Measurements from ENCODE around the gene SPATS1. TPM values are rescaled to one million over a fixed set of nuclear protein-coding genes. Genes with fewer than 3 reads are reported as not detected.

Gene SPATS1, protein sequence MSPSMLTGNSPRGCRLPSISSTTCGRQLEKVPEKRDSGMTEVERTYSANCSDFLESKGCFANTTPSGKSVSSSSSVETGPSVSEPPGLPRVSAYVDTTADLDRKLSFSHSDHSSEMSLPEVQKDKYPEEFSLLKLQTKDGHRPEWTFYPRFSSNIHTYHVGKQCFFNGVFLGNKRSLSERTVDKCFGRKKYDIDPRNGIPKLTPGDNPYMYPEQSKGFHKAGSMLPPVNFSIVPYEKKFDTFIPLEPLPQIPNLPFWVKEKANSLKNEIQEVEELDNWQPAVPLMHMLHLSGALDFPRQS
- total RNA-seq, result not detected

DNA sequence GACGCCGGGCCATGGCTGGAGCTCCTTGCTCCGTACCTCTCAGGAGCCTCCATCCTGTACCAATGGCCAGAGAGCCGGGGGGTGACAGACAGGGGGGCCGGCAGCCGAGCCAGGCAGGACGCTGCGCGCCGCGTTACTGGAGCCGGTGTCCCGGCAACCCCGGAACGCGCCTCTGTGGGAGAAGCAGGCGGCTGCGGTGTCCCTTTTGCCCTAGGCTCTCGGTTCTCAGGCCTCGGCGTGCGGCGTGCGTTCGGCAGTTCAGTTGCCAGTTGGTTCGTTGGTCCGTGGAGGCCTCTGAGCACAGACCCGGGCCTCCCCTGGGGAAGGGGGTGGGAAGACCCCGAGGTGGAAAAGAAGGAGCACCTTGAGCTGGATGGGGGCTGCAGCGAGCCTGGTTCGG is at the start of gene SPATS1:
Gene SPATS1, plus strand, starts transcription at position 162 of the 400 bp plus-strand sequence. CDS start 446 bp downstream, outside the sequence.
- H3K4me3 Mint-ChIP-seq, result no peak within 1 kb of the TSS
- ChIA-PET POLR2A (no interaction called here), CTCF (interaction anchor here (1.0 to 4.7 kb wide), 3 partner anchors 30 to 75 kb away, joined by 3 to 31 read pairs (median 3); partner anchors contain the start of genes AARS2 and NFKBIE)
- H3K27ac Mint-ChIP-seq, result no peak within 1 kb of the TSS
- H3K4me1 Mint-ChIP-seq (ENCODE audit: low read depth), result peaks cover 2% of the 10 kb centered on the region
- peaks cover 46% of the 10 kb centered on the region for H3K27me3 Mint-ChIP-seq (ENCODE audit: low read depth)
- H3K36me3 Mint-ChIP-seq (ENCODE audit: low read depth), result no peaks in the 10 kb centered on the region
- H3K9me3 Mint-ChIP-seq (ENCODE audit: insufficient read depth), result no peaks in the 10 kb centered on the region
- no peak for ATAC-seq
- DNase-seq, result no peak

DNA sequence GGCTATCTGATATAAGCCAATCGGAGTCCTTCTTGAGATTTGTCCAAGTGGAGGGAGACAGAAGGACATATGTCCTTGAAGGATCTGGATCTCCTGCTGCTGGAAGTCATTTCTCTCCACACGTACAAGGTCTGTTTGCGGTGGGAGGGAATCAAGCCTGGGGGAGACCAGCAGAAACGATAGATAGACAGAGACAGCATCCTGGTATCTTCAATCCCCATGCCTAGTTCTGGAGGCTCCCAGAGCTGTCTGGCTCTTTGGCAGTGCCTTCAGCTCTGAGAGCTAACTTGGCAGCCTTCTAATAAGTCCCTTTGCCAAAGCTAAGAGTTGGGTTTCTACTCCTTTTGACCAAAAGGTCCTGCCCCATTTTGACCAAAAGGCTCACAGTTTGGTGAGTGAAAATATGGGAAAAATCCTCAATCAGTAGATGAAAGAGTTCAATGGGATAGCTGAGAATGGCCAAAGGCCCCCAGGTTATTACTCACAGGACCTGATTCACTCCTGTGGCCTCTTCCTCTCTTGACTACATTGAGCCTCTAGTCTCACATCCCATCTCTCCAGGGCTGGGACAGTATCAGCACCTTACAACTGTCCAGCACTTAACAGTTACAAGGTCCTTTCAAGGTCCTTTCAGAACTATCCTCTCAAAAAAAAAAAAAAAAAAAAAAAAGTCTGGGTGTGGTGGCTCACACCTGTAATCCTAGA is 49.6 kb upstream of the SPATS1 start:
- POLR2A ChIA-PET, result interaction anchor here (0.9 kb wide), 2 partner anchors 11 to 13 kb away, joined by 3 read pairs; no protein-coding TSS in a partner anchor
- ATAC-seq (no peak), DNase-seq (no peak)

DNA sequence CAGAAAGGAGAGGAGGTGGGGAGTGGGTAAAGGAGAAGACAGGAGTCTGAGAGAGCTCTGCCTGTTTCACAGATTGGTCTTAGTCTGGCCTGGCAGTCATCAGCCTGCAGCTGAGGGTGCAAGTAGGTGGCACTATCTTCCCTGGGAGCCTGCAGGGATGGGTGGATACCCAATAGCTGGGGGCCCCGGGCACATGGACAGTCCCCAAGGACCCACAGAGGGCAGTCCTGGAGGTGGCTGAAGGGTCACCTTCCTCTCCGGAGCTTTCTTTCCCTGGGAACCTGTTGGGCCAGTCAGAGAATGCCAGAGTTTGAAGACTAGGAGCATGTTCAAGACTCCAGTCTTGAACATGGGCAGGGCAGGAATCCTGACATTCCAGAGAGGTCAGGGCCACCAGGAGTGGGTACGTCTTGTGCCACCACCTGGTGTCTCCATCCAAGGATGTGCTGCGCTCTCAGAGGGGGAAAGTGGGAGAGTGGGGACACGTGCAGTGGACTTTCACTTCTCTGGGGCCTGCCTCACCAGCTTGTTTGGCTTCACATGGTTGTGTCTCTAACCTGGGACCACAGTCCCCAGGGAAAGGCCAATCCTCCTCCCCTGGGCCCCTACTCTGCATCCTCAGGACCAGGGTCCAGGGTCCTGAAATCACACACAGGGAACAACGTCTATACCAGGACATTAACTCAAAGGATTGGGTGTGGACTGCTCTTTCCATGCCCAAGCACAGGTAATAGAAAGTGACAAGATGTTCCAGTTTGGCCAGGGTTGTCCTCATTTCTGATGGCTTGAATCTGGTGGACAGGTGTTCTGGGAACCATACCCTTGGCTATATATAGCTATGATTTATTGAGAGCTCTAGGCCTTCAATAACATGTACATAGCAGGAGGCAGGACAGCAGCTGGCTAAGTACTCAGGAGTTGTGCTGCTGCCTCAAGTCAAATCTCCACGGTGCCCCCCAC is 47.3 kb upstream of the SPATS1 start:
- ChIA-PET CTCF (interaction anchor here (0.8 to 3.2 kb wide), 5 partner anchors 10 to 123 kb away, joined by 3 to 22 read pairs (median 4); partner anchors contain the start of gene AARS2), POLR2A (interaction anchor here (1.0 to 1.9 kb wide), 3 partner anchors 11 to 30 kb away, joined by 3 to 5 read pairs (median 5); partner anchors contain the start of gene AARS2)
- no peaks in the 10 kb centered on the region for H3K9me3 Mint-ChIP-seq (ENCODE audit: insufficient read depth)
- ATAC-seq (no peak), DNase-seq (no peak)
- no peak overlapping the region for H3K27ac Mint-ChIP-seq
- peaks cover 6% of the 10 kb centered on the region for H3K4me1 Mint-ChIP-seq (ENCODE audit: low read depth)
- H3K4me3 Mint-ChIP-seq, result no peak overlapping the region
- peaks cover 54% of the 10 kb centered on the region for H3K27me3 Mint-ChIP-seq (ENCODE audit: low read depth)
- H3K36me3 Mint-ChIP-seq (ENCODE audit: low read depth), result peaks cover 6% of the 10 kb centered on the region

More for the DNA sequence above, 49.6 kb upstream of the SPATS1 start:
- H3K36me3 Mint-ChIP-seq (ENCODE audit: low read depth), result no peaks in the 10 kb centered on the region
- no peaks in the 10 kb centered on the region for H3K9me3 Mint-ChIP-seq (ENCODE audit: insufficient read depth)
- peaks cover 58% of the 10 kb centered on the region for H3K27me3 Mint-ChIP-seq (ENCODE audit: low read depth)
- peaks cover 2% of the 10 kb centered on the region for H3K4me1 Mint-ChIP-seq (ENCODE audit: low read depth)
- H3K27ac Mint-ChIP-seq, result no peak overlapping the region
- no peak overlapping the region for H3K4me3 Mint-ChIP-seq
- CTCF ChIA-PET, result interaction anchor here (0.6 to 1.7 kb wide), 3 partner anchors 12 to 20 kb away, joined by 3 to 6 read pairs (median 5); partner anchors contain the start of gene AARS2

DNA sequence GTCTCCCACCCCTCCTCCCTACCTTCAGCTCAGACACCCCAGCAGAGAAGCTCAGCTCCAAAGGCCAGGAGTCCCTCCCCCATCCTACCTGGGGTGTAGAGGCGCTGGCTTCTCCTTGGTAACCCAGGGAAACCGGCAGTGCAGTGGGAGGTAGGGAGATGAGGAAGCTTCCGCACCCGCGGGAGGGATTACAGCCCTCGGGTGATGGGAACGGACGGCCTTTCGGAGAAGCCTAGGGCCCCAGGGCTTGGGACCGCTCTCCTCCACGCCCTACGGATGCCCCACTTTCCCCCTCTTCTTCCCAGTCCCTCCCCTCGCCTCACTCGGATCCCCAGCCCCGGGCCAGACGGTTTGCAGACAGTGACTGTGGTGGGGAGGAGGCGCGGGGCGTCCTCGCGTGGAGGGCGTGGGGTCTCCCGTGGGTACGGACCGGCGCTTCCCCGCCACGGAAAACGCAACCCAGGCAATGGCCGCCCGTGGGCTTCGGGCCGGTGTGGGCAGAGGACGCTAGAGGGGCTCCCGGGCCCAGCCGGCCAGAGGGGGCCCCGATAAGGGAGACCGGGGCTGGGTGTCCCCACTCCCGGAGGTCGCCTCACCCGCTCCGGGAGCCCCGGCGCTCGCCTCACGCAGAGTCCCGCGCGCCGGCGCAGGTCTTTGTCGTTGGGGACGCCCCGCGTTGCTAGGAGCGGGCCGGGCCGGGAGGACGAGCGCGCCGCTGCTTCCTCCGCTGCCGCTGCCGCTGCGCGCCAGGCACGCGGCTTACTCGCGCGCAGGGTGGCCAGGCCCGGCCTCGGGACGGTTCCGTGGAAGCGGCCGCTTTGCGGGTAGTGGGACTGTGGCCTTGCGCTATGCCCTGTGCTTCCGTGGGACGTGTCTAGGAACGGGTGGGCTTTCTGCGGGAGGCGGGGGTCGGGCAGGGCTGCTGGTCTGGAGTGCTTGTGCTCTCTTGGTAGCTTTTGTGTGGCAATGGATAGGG is 45.1 kb upstream of the SPATS1 start:
- ChIA-PET CTCF (interaction anchor here (1.4 to 3.2 kb wide), 8 partner anchors 8 to 125 kb away, joined by 3 to 22 read pairs (median 6); partner anchors contain the start of gene AARS2), POLR2A (interaction anchor here (1.1 to 1.9 kb wide), 2 partner anchors 15 to 50 kb away, joined by 5 to 6 read pairs; partner anchors contain the start of gene AARS2)
- DNase-seq (peak; percentile 56), ATAC-seq (peak; percentile 84)
- no peaks in the 10 kb centered on the region for H3K9me3 Mint-ChIP-seq (ENCODE audit: insufficient read depth)
- H3K36me3 Mint-ChIP-seq (ENCODE audit: low read depth), result peaks cover 21% of the 10 kb centered on the region
- peaks cover 6% of the 10 kb centered on the region for H3K4me1 Mint-ChIP-seq (ENCODE audit: low read depth)
- H3K27me3 Mint-ChIP-seq (ENCODE audit: low read depth), result peaks cover 41% of the 10 kb centered on the region
- no peak overlapping the region for H3K27ac Mint-ChIP-seq
- peak overlapping the region; percentile 38 for H3K4me3 Mint-ChIP-seq

DNA sequence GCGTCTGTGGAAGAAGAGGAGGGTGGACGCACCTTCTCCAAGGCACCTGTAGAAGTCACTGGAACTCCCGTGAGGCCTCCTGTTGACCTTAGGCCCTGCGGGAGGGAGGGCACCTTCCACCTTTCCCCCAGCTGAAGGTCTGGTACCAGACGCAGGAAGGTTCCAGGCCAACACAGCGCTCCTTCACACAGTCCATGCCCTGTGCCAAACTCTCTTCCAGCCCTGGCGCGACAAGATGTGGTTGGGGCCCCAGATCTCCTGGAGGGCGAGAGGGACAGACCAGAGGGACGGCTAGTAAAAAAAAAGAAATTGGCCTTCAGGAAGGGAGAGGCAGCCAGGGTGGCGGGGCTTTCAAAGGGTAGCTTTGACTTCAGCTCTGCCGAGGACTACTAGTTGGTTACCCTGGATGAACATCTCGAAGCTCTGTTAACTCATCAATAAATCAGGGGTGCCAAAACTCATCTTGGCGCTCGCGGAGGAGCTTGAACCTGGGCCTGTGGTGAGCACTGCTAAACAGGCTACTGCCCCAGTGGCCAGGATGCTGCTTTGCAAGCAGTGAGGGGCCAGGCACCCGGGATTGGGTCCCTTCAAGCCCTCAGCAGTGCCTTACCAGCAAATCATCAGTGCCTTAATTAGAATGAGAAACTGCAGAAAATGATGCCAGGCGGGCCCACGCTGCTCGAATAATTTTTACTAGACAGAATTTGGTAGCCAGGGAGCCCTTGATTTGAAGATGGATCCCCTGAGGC is 44.2 kb upstream of the SPATS1 start:
- Mint-ChIP-seq H3K27me3 (ENCODE audit: low read depth) (peaks cover 38% of the 10 kb centered on the region), H3K27ac (no peak overlapping the region), H3K36me3 (ENCODE audit: low read depth) (peaks cover 24% of the 10 kb centered on the region), H3K4me1 (ENCODE audit: low read depth) (peaks cover 6% of the 10 kb centered on the region), H3K4me3 (peak overlapping the region; percentile 38), H3K9me3 (ENCODE audit: insufficient read depth) (no peaks in the 10 kb centered on the region)
- ChIA-PET POLR2A (interaction anchor here (1.1 kb wide), 2 partner anchors 51 to 122 kb away, joined by 4 to 6 read pairs; no protein-coding TSS in a partner anchor), CTCF (interaction anchor here (1.4 to 2.3 kb wide), 3 partner anchors 11 to 29 kb away, joined by 3 to 9 read pairs (median 7); partner anchors contain the start of gene AARS2)
- ATAC-seq (peak; percentile 13), DNase-seq (no peak)

DNA sequence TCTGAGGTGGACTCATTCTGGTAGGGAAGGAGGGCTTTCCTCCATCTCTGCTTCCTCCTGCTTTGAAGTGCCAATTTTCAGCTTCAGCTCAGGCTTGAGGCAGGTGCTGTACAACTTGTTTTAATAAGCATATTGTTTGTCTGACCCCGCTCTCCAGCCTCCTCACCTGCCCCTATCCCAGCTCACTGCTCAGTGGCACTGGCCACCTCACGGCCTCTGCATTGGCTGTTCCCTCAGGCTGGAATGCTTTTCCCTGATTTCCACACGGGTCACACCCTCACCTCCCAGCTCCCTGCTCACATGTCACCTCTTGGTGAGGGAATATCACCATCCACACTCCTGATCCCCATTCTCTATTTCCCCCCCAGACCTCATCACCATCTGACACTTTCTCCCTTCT is 43.6 kb upstream of the SPATS1 start:
- no peak overlapping the region for H3K4me3 Mint-ChIP-seq
- ChIA-PET CTCF (interaction anchor here (1.4 to 2.3 kb wide), 3 partner anchors 10 to 30 kb away, joined by 3 to 9 read pairs (median 7); partner anchors contain the start of gene AARS2), POLR2A (interaction anchor here (1.1 kb wide), 2 partner anchors 51 to 122 kb away, joined by 4 to 6 read pairs; no protein-coding TSS in a partner anchor)
- DNase-seq (no peak), ATAC-seq (no peak)
- H3K4me1 Mint-ChIP-seq (ENCODE audit: low read depth), result peaks cover 6% of the 10 kb centered on the region
- no peaks in the 10 kb centered on the region for H3K9me3 Mint-ChIP-seq (ENCODE audit: insufficient read depth)
- no peak overlapping the region for H3K27ac Mint-ChIP-seq
- peaks cover 29% of the 10 kb centered on the region for H3K36me3 Mint-ChIP-seq (ENCODE audit: low read depth)
- peaks cover 34% of the 10 kb centered on the region for H3K27me3 Mint-ChIP-seq (ENCODE audit: low read depth)

DNA sequence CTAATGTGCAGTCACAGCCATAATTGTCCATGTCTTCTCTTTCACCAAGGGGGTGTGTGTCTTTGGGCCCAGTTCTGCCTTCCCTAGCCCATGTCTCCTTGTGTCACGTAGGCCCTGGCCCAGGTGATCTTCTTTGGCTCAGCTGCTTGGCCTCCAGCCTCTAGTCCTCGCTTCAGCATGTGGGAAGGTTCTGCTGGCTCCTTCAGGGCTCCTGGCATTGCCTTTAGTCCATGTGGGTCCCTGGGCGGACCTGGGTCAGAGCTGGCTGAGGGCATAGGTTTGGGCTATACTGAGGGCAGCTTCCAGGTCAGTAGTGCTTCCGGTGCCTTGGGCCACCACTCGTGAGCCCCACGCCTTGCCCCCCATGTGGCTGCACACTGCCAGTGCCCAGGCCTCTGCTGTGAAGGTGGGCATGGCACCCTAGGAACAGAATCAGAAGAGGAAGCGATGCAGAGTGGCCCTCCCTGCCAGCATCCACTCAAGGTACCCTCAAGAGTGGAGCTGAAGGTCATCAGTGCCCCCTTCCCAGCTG is 42.1 kb upstream of the SPATS1 start:
- ChIA-PET POLR2A (no interaction called here), CTCF (interaction anchor here (0.5 to 1.5 kb wide), 2 partner anchors 13 to 39 kb away, joined by 3 read pairs; no protein-coding TSS in a partner anchor)
- Mint-ChIP-seq H3K9me3 (ENCODE audit: insufficient read depth) (no peaks in the 10 kb centered on the region), H3K4me3 (no peak overlapping the region), H3K36me3 (ENCODE audit: low read depth) (peaks cover 31% of the 10 kb centered on the region), H3K4me1 (ENCODE audit: low read depth) (peaks cover 7% of the 10 kb centered on the region), H3K27ac (no peak overlapping the region), H3K27me3 (ENCODE audit: low read depth) (peaks cover 25% of the 10 kb centered on the region)
- DNase-seq (no peak), ATAC-seq (no peak)

DNA sequence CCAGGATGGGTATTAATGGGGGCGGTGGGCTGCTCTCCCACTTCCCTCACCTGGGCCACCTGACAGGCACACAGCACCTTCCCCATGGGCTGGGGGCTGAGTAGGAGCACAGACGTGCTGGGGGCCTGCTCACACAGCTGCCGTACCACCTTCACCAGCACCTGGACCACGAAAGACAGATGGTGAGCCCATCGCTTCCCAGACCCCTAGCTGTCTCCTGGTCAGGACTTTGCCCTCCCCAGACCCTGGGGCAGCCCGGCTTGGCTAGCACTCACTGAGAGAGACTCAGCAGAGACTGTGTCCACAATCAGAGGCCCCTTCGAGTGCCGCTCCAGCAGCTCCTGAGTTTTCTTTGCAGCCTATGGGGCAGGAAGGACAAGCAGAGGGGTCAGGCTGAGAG is 41.3 kb upstream of the SPATS1 start:
- CTCF ChIA-PET, result interaction anchor here (1.5 to 7.0 kb wide), 3 partner anchors 12 to 38 kb away, joined by 3 to 81 read pairs (median 35); partner anchors contain the start of genes AARS2 and NFKBIE
- no peak overlapping the region for H3K27ac Mint-ChIP-seq

DNA sequence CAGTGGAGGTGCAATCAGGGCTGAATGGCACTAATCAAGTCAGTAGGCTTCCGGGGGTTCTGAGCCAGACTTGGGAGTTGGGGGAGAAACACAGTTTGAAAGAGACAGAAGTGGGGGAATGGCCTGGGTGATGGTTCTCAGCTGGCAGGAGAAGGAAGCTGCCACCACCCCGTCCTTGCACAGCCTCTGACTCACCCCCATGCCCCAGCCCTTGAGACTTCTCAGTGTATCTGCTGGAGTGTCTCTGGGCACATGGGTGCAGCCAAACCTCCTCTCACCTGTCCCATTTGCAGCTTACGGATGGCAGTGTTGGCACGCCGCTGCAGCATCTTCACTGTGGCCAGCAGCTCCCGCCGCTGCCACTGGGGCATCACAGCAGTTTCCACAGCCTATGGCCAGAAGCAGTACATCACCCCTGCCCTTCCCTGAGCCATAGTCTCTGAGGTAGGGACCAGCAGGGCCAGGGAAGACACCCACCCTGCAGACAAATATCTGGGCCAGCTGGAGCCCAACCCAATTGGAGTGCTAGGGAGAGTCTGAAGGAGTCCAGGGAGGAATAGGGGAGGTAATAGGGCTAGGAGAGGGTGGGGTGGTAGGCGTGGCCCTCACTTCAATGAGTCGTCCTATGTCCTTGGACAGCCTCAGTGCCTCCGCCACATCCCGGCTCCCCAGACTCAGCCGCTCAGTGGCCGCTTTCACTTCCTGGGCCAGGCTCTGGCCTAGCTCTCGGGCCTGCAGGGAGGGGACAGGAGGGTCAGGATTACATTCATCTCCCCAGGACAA is 40.5 kb upstream of the SPATS1 start:
- H3K9me3 Mint-ChIP-seq (ENCODE audit: insufficient read depth), result no peaks in the 10 kb centered on the region
- no peak for ATAC-seq
- H3K4me3 Mint-ChIP-seq, result no peak overlapping the region
- DNase-seq, result no peak
- peaks cover 36% of the 10 kb centered on the region for H3K36me3 Mint-ChIP-seq (ENCODE audit: low read depth)
- CTCF ChIA-PET, result interaction anchor here (1.5 to 7.0 kb wide), 3 partner anchors 11 to 37 kb away, joined by 3 to 81 read pairs (median 35); partner anchors contain the start of genes AARS2 and NFKBIE
- H3K4me1 Mint-ChIP-seq (ENCODE audit: low read depth), result peaks cover 10% of the 10 kb centered on the region
- POLR2A ChIA-PET, result interaction anchor here (0.5 to 1.1 kb wide), 2 partner anchors 10 to 198 kb away, joined by 3 read pairs; no protein-coding TSS in a partner anchor
- H3K27ac Mint-ChIP-seq, result no peak overlapping the region
- H3K27me3 Mint-ChIP-seq (ENCODE audit: low read depth), result peaks cover 11% of the 10 kb centered on the region

More for the DNA sequence above, 41.3 kb upstream of the SPATS1 start:
- POLR2A ChIA-PET, result interaction anchor here (0.5 to 1.1 kb wide), 2 partner anchors 9 to 11 kb away, joined by 3 to 4 read pairs; no protein-coding TSS in a partner anchor
- Mint-ChIP-seq H3K4me1 (ENCODE audit: low read depth) (peaks cover 10% of the 10 kb centered on the region), H3K9me3 (ENCODE audit: insufficient read depth) (no peaks in the 10 kb centered on the region), H3K27me3 (ENCODE audit: low read depth) (peaks cover 20% of the 10 kb centered on the region), H3K36me3 (ENCODE audit: low read depth) (peaks cover 36% of the 10 kb centered on the region), H3K4me3 (no peak overlapping the region)
- no peak for ATAC-seq
- no peak for DNase-seq
